ENCODE data around the gene ASCC1.

DNA sequence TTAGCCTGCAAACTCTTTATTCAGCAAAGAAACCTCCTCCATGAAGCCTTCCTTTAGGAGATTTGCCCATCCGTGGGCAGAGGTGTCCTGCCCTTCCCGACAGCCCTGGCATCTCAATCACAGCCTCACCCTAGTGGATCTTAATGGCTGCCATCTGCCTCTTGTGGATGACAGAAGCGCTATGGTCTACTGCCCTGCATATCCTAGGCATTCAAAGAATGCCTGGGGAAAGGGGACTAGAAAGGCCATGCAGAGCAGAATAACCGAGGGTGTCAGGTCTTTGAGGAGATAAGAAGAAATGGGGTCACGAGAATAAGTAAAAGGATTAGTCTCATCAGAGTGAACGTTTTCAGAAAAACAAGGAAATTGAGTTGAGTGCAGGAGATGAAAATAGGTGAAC lies 70.0 kb downstream of the ASCC1 start:
- TF ChIP-seq EP300 (IDR thresholded peaks at IDR 0.05) (no peak), CTCF (IDR thresholded peaks at IDR 0.05) (no peak), POLR2AphosphoS5 (IDR thresholded peaks at IDR 0.05) (no peak)

Data from sigmoid colon (tissue), 4 donors.